ENCODE data around the gene RHOV. TPM values are rescaled to one million over a fixed set of nuclear protein-coding genes. Genes with fewer than 3 reads are reported as not detected.
A peak's percentile ranks its signal among the peaks of the same experiment; 100 is the strongest.
"Not testable (repeated sequence)": the region's sequence is repeated elsewhere in the genome, so short reads cannot be mapped to it uniquely, and the experiment has no call there.

Gene RHOV
- total RNA-seq, 2 donors from 2014 or later = 0.18 TPM; not detected in 1

GRCh38 chr15:40877694-40878093 lies 3.7 kb upstream of the RHOV start:
- Mint-ChIP-seq H3K4me1 (peaks cover 7% of the 10 kb centered on the region), H3K27me3 (no peaks in the 10 kb centered on the region), H3K36me3 (ENCODE audit: low read depth) (no peaks in the 10 kb centered on the region), H3K4me3 (no peak overlapping the region), H3K27ac (no peak overlapping the region)
- H3K9me3 ChIP-seq (ENCODE audit: control insufficient read depth, low read length, poor library complexity, severe bottlenecking) = no peaks in the 10 kb centered on the region
- no peak for DNase-seq
- no peak for ATAC-seq

GRCh38 chr15:40875991-40876730 lies 2.1 kb upstream of the RHOV start:
- H3K4me3 Mint-ChIP-seq = no peak overlapping the region
- no peak for ATAC-seq
- no peak overlapping the region for H3K27ac Mint-ChIP-seq
- no peaks in the 10 kb centered on the region for H3K9me3 ChIP-seq (ENCODE audit: control insufficient read depth, low read length, poor library complexity, severe bottlenecking)
- no peaks in the 10 kb centered on the region for H3K36me3 Mint-ChIP-seq (ENCODE audit: low read depth)
- no peak for DNase-seq
- H3K27me3 Mint-ChIP-seq = no peaks in the 10 kb centered on the region
- H3K4me1 Mint-ChIP-seq = peaks cover 9% of the 10 kb centered on the region

GRCh38 chr15:40872791-40873693 lies 992 bp downstream of the RHOV start:
- ATAC-seq (no peak), DNase-seq (no peak)
- no peaks in the 10 kb centered on the region for H3K9me3 ChIP-seq (ENCODE audit: control insufficient read depth, low read length, poor library complexity, severe bottlenecking)
- peak overlapping the region; percentile 32 for H3K27ac Mint-ChIP-seq
- H3K36me3 Mint-ChIP-seq (ENCODE audit: low read depth) = no peaks in the 10 kb centered on the region
- peaks cover 9% of the 10 kb centered on the region for H3K4me1 Mint-ChIP-seq
- H3K4me3 Mint-ChIP-seq = peak overlapping the region; percentile 91
- no peaks in the 10 kb centered on the region for H3K27me3 Mint-ChIP-seq

GRCh38 chr15:40871749-40872617 lies 2.1 kb downstream of the RHOV start:
- H3K4me1 Mint-ChIP-seq = peaks cover 9% of the 10 kb centered on the region
- H3K27me3 Mint-ChIP-seq = no peaks in the 10 kb centered on the region
- no peak for ATAC-seq
- no peaks in the 10 kb centered on the region for H3K9me3 ChIP-seq (ENCODE audit: control insufficient read depth, low read length, poor library complexity, severe bottlenecking)
- peak overlapping the region; percentile 32 for H3K27ac Mint-ChIP-seq
- no peaks in the 10 kb centered on the region for H3K36me3 Mint-ChIP-seq (ENCODE audit: low read depth)
- no peak for DNase-seq
- H3K4me3 Mint-ChIP-seq = peak overlapping the region; percentile 45

GRCh38 chr15:40870716-40871115 lies 3.3 kb downstream of the RHOV start:
- Mint-ChIP-seq H3K4me1 (peaks cover 9% of the 10 kb centered on the region), H3K36me3 (ENCODE audit: low read depth) (no peaks in the 10 kb centered on the region), H3K27ac (no peak overlapping the region), H3K4me3 (no peak overlapping the region), H3K27me3 (no peaks in the 10 kb centered on the region)
- no peaks in the 10 kb centered on the region for H3K9me3 ChIP-seq (ENCODE audit: control insufficient read depth, low read length, poor library complexity, severe bottlenecking)
- ATAC-seq (no peak), DNase-seq (no peak)

GRCh38 chr15:40869686-40870085 lies 4.3 kb downstream of the RHOV start:
- no peaks in the 10 kb centered on the region for H3K36me3 Mint-ChIP-seq (ENCODE audit: low read depth)
- no peak for ATAC-seq
- H3K4me1 Mint-ChIP-seq = peaks cover 9% of the 10 kb centered on the region
- DNase-seq = no peak
- no peaks in the 10 kb centered on the region for H3K27me3 Mint-ChIP-seq
- H3K9me3 ChIP-seq (ENCODE audit: control insufficient read depth, low read length, poor library complexity, severe bottlenecking) = no peaks in the 10 kb centered on the region
- H3K27ac Mint-ChIP-seq = peak overlapping the region; percentile 24
- no peak overlapping the region for H3K4me3 Mint-ChIP-seq

DNA sequence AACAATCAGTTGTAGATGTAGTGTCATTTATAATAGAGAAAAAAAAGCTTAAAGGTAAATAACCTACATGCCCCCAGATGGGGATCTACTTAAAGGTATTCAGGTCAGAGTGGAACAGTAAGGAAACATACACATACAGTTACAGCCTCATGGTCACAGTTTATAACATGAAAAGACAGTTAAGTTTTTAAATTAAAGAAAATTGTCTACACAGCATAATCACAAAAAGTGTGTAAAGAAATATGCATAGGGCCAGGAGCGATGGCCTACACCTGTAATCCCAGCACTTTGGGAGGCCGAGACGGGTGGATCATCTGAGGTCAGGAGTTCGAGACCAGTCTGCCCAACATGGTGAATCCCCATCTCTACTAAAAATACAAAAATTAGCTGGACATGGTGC lies 6.8 kb downstream of the RHOV start:
- H3K9me3 ChIP-seq (ENCODE audit: control insufficient read depth, low read length, poor library complexity, severe bottlenecking) = no peaks in the 10 kb centered on the region
- ATAC-seq = no peak
- H3K36me3 Mint-ChIP-seq (ENCODE audit: low read depth) = no peaks in the 10 kb centered on the region
- no peak overlapping the region for H3K27ac Mint-ChIP-seq
- H3K27me3 Mint-ChIP-seq = no peaks in the 10 kb centered on the region
- DNase-seq = no peak
- no peak overlapping the region for H3K4me3 Mint-ChIP-seq
- peaks cover 2% of the 10 kb centered on the region for H3K4me1 Mint-ChIP-seq

DNA sequence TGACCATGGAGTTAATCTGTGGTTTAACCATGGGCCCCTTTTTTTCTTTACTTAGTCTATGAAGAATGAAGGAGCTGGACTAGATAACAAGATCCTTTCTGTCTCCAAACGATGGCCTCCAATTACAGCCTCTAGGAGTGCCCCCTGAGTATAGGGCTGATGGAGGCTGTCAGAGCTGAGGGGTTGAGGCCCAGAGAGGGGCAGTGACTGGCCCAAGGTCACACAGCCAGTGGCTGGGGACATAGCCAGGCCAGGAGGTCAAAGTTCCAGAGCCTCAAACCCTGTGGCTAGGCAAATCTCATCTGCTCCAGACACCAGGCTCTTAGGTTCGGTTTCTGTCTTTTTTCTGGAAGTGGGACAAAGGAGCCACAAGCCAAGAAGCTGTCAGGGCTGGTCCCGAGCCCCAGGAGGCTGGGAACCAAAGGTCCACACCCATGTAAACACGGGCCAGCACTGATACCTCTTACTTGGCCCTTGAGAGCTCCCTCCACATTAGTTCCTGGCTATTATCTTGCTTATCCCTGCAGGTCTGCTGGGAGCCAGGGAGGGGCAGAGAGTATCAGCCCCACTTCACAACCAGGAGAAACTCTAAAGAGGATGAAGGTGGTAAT lies 10.3 kb downstream of the RHOV start:
- H3K9me3 ChIP-seq (ENCODE audit: control insufficient read depth, low read length, poor library complexity, severe bottlenecking) = no peaks in the 10 kb centered on the region
- H3K4me3 Mint-ChIP-seq = no peak overlapping the region
- no peak for DNase-seq
- H3K27ac Mint-ChIP-seq = no peak overlapping the region
- H3K4me1 Mint-ChIP-seq = peaks cover 10% of the 10 kb centered on the region
- no peaks in the 10 kb centered on the region for H3K36me3 Mint-ChIP-seq (ENCODE audit: low read depth)
- H3K27me3 Mint-ChIP-seq = no peaks in the 10 kb centered on the region
- ATAC-seq = no peak

GRCh38 chr15:40861147-40861546 lies 12.9 kb downstream of the RHOV start:
- not testable (repeated sequence) for H3K36me3 Mint-ChIP-seq (ENCODE audit: low read depth); H3K27ac Mint-ChIP-seq; DNase-seq; H3K27me3 Mint-ChIP-seq; H3K9me3 ChIP-seq (ENCODE audit: control insufficient read depth, low read length, poor library complexity, severe bottlenecking); ATAC-seq; H3K4me3 Mint-ChIP-seq
- H3K4me1 Mint-ChIP-seq = peaks cover 13% of the 10 kb centered on the region

DNA sequence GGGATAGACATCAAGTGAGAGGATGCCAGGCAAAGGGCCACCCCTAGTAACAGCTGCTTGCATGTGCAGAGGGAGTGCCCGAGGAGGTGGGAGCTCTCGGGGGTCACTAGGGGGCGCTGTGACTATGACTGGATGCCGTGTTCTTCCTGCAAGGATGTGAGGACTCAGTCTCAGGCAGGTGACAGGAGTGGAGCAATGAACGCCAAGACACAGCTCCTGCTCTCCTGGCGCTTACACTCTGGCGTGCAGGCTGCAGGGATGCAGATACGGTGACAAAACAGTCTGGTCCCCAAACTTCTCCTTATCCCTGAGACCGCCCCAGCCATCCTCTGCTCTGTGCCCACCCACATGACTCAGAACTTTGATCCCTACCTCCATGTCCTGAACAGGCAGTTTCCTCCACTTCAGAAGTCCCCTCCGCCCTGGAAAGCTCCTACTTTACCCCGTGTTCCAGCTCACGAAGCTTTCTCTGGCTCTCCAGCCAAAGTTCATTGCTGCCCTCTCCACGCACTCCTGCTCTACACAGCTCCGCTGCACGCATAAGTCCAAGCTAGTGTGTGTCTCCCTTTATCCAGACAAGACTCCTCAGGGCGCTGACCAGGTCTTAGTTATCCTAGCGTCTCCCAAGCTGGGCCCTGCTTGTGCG lies 14.7 kb downstream of the RHOV start:
- no peak overlapping the region for H3K4me3 Mint-ChIP-seq
- H3K27me3 Mint-ChIP-seq = no peaks in the 10 kb centered on the region

DNA sequence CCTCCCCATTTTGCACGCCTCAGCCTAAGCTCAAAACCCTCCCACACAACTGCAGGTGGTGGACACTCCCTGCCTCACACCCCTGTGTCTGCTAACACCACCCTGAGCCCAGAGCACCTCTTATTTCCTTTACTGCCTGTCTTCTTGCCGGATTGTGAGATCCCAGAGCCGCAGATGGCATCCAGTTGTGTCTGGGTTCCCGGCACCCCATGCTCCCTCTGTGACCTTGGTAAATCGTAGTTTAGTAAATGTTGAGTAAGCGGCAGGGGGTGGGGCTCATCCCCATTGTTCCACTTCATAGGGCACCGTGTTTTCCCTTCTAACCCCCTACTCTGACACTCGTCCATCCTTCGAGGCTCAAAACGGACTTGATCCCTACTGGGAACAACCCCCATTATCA lies 15.3 kb downstream of the RHOV start:
- no peak for DNase-seq

More for the DNA sequence above, 14.7 kb downstream of the RHOV start:
- H3K36me3 Mint-ChIP-seq (ENCODE audit: low read depth) = no peaks in the 10 kb centered on the region
- DNase-seq = peak; percentile 65 to 74 (median 65)
- peaks cover 13% of the 10 kb centered on the region for H3K4me1 Mint-ChIP-seq
- peak; percentile 80 for ATAC-seq
- no peak overlapping the region for H3K27ac Mint-ChIP-seq
- no peaks in the 10 kb centered on the region for H3K9me3 ChIP-seq (ENCODE audit: control insufficient read depth, low read length, poor library complexity, severe bottlenecking)

GRCh38 chr15:40857601-40858341 lies 16.3 kb downstream of the RHOV start:
- Mint-ChIP-seq H3K4me1 (peaks cover 12% of the 10 kb centered on the region), H3K4me3 (no peak overlapping the region), H3K27me3 (no peaks in the 10 kb centered on the region), H3K36me3 (ENCODE audit: low read depth) (no peaks in the 10 kb centered on the region), H3K27ac (no peak overlapping the region)
- peak; percentile 93 for ATAC-seq
- DNase-seq = peak; percentile 57 to 83 (median 60)
- H3K9me3 ChIP-seq (ENCODE audit: control insufficient read depth, low read length, poor library complexity, severe bottlenecking) = no peaks in the 10 kb centered on the region

More for the DNA sequence above, 15.3 kb downstream of the RHOV start:
- ATAC-seq = no peak
- no peaks in the 10 kb centered on the region for H3K9me3 ChIP-seq (ENCODE audit: control insufficient read depth, low read length, poor library complexity, severe bottlenecking)
- no peaks in the 10 kb centered on the region for H3K27me3 Mint-ChIP-seq
- no peak overlapping the region for H3K27ac Mint-ChIP-seq
- H3K4me1 Mint-ChIP-seq = peaks cover 13% of the 10 kb centered on the region
- no peaks in the 10 kb centered on the region for H3K36me3 Mint-ChIP-seq (ENCODE audit: low read depth)
- H3K4me3 Mint-ChIP-seq = no peak overlapping the region
